Thyroid gland (tissue), 4 donors: ENCODE results near the gene ACD. TPM values are rescaled to one million over a fixed set of nuclear protein-coding genes. Genes with fewer than 3 reads are reported as not detected.
A peak's percentile ranks its signal among the peaks of the same experiment; 100 is the strongest.

Source experiments
- DNase-seq, 2 donors: peaks; one replicate each; pipeline ENCODE4 v3.0.0-alpha.2; 2019
- H3K27ac ChIP-seq, 3 donors: fragments of 200-600 bp; sonication (generic); 1 replicate in 2 of 3; 2 replicates in 1 of 3; pipeline ENCODE4 v1.5.1; 2016 to 2019; ENCODE audit warnings: mild to moderate bottlenecking in 1 of 3, moderate library complexity in 1 of 3
- H3K27me3 ChIP-seq: fragments of 200-600 bp; sonication (generic); one replicate; pipeline ENCODE4 v1.5.1; 2019
- H3K36me3 ChIP-seq, 2 donors: fragments of 200-600 bp; sonication (generic); one replicate each; pipeline ENCODE4 v1.5.1; 2016 to 2019
- H3K4me1 ChIP-seq, 2 donors: fragments of 200-600 bp; sonication (generic); one replicate each; pipeline ENCODE4 v1.5.1; 2017 to 2019
- H3K4me3 ChIP-seq, 3 donors: fragments of 200-600 bp; sonication (generic); replicated peaks in 1 of 3; 1 replicate in 2 of 3; 2 replicates in 1 of 3; pipeline ENCODE4 v1.5.1; 2016; ENCODE audit warnings: mild to moderate bottlenecking in 1 of 3
- H3K9me3 ChIP-seq: fragments of 200-600 bp; sonication (generic); one replicate; pipeline ENCODE4 v1.5.1; 2017
- CTCF ChIP-seq, 6 experiments: fragments of 200-600 bp in 3 of 6; fragments of 450-650 bp in 3 of 6; sonication (generic) in 3 of 6; IDR thresholded peaks; one replicate each; pipeline ENCODE4 v1.5.1; 2016 to 2019; ENCODE audit warnings: antibody characterized with exemption in 6 of 6, mild to moderate bottlenecking in 2 of 6, inconsistent platforms in 1 of 6, moderate library complexity in 1 of 6
- POLR2A ChIP-seq, 2 donors: fragments of 450-650 bp; IDR thresholded peaks; one replicate each; pipeline ENCODE4 v1.6.1; 2017; ENCODE audit warnings: antibody characterized with exemption in 2 of 2, mild to moderate bottlenecking in 2 of 2, moderate library complexity in 1 of 2
- WGBS, 2 donors: methylation state at CpG; one replicate each; pipeline ENCODE4 v1.1.5; 2017; 5-methylcytosine and 5-hydroxymethylcytosine counted together
- intact Hi-C: fragments of 100-400 bp; cut with DNase I; formaldehyde crosslinking; loops from one replicate; pipeline ENCODE4 v1.15.1; 2023
- total RNA-seq, 4 donors: library from RNA; depleted of rRNA; stranded (reverse); fragments of >200 nt; gene quantifications; one replicate each; pipeline ENCODE4 v1.2.3, GENCODE V29; 2016

The ACD gene
- total RNA-seq, 4 donors from 2014 or later: 9.3 to 28.7 (median 21.5) TPM

DNA sequence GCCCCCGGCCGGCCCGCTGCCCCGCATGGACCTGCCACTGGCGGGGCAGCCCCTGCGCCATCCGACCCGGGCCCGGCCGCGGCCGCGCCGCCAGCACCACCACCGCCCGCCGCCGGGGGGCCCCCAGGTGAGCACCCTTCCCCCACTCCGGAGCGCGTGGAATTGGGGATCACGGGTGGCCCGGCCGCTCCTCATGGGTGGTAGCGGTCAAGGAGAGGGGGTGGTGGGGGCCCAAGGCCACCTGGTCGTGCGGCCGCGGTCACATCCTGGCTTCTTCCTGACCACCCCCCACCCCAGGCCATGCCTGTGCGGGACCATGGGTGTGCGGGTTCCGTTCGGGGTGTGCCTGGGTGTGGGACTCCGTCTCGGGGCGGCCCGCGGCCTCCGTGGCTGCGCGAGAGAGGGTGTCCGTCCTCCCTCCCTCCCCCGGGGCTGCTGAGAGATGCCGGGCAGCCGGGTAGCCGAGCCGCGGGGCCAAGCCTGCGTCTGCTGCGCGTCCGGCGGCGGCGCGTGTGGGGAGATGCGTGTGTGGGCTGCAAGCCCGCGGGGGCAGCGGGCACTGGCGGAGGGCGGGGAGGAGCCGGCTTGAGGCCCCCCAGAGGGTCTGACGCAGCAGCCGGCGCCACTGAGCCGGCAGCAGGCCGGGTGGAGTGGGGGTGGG lies 6.8 kb downstream of the ACD start:
- Histone ChIP-seq H3K36me3 (no peaks in the 10 kb centered on the region), H3K9me3 (no peaks in the 10 kb centered on the region), H3K27ac (no peak overlapping the region), H3K4me1 (peaks cover 7 to 19% of the 10 kb centered on the region in 2 donors), H3K27me3 (peaks cover 23% of the 10 kb centered on the region), H3K4me3 (peak overlapping the region in 1 of 3 donors; percentile 17)
- DNase-seq: no peak
- intact Hi-C loops: no loop called here
- no peak for TF ChIP-seq POLR2A (IDR thresholded peaks at IDR 0.05)
- TF ChIP-seq CTCF (IDR thresholded peaks at IDR 0.05): peak in 3 of 6 experiments; percentile 19 to 27 (median 25)
- WGBS, 2 donors: 0% methylated on average over 5 to 7 of the region's 68 CpGs

- no peaks in the 10 kb centered on the region for H3K9me3 ChIP-seq
Measured at GRCh38 chr16:67652578-67653127, 7.4 kb downstream of the ACD start.

DNA sequence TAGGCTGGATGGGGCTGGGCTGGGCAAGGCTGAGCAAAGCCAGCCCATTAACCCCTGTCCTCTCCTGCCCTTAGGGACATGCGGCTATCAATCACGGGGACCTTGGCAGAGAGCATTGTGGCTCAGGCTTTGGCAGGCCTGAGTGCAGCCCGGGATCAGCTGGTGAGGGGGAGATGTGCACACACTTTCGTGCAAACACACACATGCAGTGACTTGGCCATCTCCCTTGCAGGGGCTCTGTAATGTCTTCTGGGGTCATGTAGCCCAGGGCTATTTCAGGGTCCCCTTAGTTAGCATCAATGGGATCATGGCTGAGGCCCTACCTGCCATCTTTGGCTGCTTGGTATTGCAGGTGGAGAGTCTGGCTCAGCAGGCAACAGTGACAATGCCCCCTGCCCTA lies 8.2 kb downstream of the ACD start:
- no peak overlapping the region for H3K4me3 ChIP-seq
- peaks cover 7 to 22% of the 10 kb centered on the region in 2 donors for H3K4me1 ChIP-seq
- no peaks in the 10 kb centered on the region for H3K9me3 ChIP-seq
- TF ChIP-seq CTCF (IDR thresholded peaks at IDR 0.05): no peak
- H3K36me3 ChIP-seq: no peaks in the 10 kb centered on the region
- no peak for DNase-seq
- H3K27ac ChIP-seq: no peak overlapping the region
- intact Hi-C loops: no loop called here
- WGBS, 2 donors: 68 to 91% methylated on average over 2 to 4 of the region's 4 CpGs
- peaks cover 27% of the 10 kb centered on the region for H3K27me3 ChIP-seq

More at GRCh38 chr16:67652578-67653127, 7.4 kb downstream of the ACD start:
- WGBS, 2 donors: 0 to 43% methylated on average over 1 to 2 of the region's 59 CpGs
- TF ChIP-seq CTCF (IDR thresholded peaks at IDR 0.05) (no peak), POLR2A (IDR thresholded peaks at IDR 0.05) (no peak)
- peaks cover 27% of the 10 kb centered on the region for H3K27me3 ChIP-seq
- H3K4me1 ChIP-seq: peaks cover 7 to 22% of the 10 kb centered on the region in 2 donors
- no peak for DNase-seq
- intact Hi-C loops: no loop called here
- H3K27ac ChIP-seq: no peak overlapping the region
- H3K36me3 ChIP-seq: no peaks in the 10 kb centered on the region
- peak overlapping the region in 1 of 3 donors; percentile 17 for H3K4me3 ChIP-seq

- H3K27me3 ChIP-seq: peaks cover 27% of the 10 kb centered on the region
- H3K9me3 ChIP-seq: no peaks in the 10 kb centered on the region
- no peaks in the 10 kb centered on the region for H3K36me3 ChIP-seq
- DNase-seq: no peak
- no peak overlapping the region for H3K27ac ChIP-seq
- intact Hi-C loops: no loop called here
- WGBS, 2 donors: 89 to 94% methylated on average over 7 of the region's 7 CpGs
- H3K4me3 ChIP-seq: no peak overlapping the region
- peaks cover 7 to 22% of the 10 kb centered on the region in 2 donors for H3K4me1 ChIP-seq
- no peak for TF ChIP-seq POLR2A (IDR thresholded peaks at IDR 0.05)
- TF ChIP-seq CTCF (IDR thresholded peaks at IDR 0.05): no peak
Measured at GRCh38 chr16:67651039-67651438, 9.0 kb downstream of the ACD start.

- H3K27me3 ChIP-seq: peaks cover 27% of the 10 kb centered on the region
- no peak for DNase-seq
- intact Hi-C loops: no loop called here
Measured at GRCh38 chr16:67650023-67650422, 10.0 kb downstream of the ACD start.

More at GRCh38 chr16:67650023-67650422, 10.0 kb downstream of the ACD start:
- Histone ChIP-seq H3K4me3 (no peak overlapping the region), H3K9me3 (no peaks in the 10 kb centered on the region), H3K36me3 (no peaks in the 10 kb centered on the region), H3K4me1 (peaks cover 7 to 24% of the 10 kb centered on the region in 2 donors), H3K27ac (no peak overlapping the region)
- TF ChIP-seq POLR2A (IDR thresholded peaks at IDR 0.05): no peak
- no peak for TF ChIP-seq CTCF (IDR thresholded peaks at IDR 0.05)
- WGBS, 2 donors: 65 to 71% methylated on average over 6 to 8 of the region's 8 CpGs
